Activated CD4-positive, alpha-beta T cell treated with anti-CD3 and anti-CD28 coated beads, Interleukin-2, amount 50 U/mL, for 48 hours (primary cell): ENCODE measurements around the gene TLN1.
A peak's percentile ranks its signal among the peaks of the same experiment; 100 is the strongest.

Source experiments
- DNase-seq, 2 experiments: peaks; one replicate each; pipeline ENCODE4 v3.0.0-alpha.2; 2020

The TLN1 gene

DNA sequence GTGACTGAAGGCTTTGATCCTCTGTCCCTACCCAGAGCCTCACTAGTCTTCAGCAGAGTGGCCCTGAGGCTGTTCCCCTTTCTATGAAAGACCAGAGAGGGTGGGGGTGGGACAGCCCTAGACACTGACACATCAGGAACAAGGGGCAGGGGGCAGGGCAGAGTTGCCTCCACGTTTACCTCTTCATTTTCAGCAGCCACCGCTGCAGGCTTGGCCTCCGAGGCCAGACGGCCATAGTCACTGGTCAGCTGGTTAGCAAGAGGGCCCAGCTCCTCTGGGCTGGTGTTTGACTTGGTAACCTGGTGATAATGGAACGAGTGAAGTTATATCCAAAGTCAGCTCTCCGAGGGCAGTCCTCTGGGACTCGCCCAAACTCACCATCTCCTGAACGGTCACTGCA, 26.6 kb downstream of the TLN1 start:
- no peak for DNase-seq

DNA sequence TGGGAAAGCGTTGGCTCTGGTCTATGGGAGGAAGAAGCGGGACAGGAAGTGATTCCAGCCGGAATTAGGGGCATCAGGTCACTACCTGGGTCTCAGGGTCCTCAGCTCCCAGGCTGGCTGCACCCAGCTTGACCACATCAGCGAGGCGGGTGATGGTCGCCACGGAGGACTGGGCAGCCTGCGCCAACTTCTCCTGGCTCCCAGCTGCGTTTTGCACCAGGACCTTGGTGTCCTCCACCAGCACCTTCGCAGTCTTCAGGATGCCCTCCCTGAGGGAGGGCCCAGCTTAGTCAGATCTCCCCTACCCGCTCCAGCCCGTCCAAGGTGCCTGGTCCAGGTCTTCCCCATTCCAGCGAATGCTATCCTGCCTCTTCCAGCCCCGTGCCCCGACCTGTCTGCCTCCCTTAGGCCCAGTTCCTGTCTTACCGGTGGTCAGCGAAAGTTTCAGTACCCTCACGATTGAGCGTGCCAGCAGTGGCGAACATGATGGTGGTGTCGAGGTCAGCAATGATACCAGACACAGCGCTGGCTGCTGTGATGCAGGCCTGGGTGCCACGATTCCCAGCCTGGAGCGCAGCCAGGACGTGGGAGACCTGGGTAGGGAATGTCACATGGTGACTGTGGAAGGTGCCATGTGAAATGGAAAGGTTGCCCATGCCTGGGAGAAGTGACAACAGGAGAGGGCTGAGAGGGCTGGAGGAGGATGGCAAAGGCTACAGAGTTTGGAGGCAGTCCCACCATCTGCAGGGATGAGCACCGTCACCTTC, 27.9 kb downstream of the TLN1 start:
- no peak for DNase-seq

DNA sequence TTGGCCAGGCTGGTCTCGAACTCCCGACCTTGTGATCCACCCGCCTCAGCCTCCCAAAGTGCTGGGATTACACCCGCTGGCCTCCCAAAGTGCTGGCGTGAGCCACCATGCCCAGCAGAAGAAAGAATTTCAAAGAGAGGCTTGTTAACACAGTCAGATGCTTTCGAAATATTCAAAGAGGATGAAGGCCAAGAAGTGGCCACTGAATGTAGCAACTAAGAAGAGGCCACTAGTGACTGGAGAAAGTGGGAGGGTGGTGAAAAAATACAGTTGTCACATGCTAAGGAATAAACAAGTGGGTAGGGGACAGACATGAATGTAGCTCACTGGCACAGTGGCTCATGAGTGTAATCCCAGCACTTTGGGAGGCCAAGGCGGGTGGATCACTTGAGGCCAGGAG, 29.3 kb downstream of the TLN1 start:
- DNase-seq = no peak

DNA sequence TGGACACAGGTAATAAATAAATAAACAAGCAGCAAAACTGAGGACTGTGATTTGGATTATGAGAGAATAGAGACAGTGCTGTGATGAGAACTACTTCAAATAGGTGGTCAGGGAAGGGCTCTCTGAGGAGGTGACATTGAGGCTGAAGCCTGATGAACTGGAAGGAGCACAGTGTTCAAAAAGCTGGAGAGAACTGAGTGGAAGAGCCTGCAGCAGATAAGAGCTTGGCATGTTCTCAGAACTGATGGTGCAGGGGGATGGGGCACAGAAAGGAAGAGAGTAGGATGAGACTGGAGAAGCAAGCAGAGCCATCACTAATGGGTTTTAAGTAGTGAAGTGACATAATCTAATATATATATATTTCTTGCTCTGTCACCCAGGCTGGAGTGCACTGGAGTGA, 31.1 kb downstream of the TLN1 start:
- no peak for DNase-seq

DNA sequence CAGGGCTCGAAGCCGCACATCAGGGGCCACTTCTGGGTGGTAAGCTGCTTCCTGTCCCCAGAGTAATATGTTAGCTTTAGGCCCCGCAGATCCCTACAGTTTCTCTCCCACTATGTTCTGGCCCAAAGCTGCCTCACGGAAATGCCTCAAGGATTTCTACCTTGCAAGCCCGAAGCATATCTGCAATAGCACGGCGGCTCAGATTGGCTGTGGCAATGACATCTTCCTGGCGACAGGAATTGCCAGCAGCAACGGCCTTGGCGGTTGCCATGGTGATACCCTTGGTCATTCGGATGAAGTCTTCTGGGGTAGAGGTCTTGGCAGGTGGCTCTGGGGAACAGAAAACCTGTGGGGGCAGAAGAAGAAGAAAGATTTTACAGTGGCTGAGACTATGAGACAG, 32.0 kb downstream of the TLN1 start:
- DNase-seq = no peak

DNA sequence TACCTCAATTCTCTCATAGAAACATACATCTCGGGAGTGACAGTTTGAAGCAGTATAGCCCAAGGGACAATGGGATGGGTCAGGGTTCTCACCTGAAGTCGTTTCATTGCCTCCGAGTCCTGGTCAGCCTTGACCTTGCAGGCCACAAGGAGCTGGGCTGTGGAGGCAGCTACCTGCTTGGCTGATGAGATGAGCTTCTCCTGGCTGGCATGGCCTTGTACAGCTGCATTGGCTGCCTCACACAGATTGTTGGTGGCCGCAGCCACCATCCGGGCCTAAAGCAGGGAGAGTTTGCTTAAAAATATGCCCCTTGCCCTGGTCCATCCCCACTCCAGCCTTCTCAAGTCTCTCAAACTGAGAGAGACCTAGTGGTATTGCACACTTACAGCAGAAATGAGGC, 33.8 kb downstream of the TLN1 start:
- DNase-seq = no peak

DNA sequence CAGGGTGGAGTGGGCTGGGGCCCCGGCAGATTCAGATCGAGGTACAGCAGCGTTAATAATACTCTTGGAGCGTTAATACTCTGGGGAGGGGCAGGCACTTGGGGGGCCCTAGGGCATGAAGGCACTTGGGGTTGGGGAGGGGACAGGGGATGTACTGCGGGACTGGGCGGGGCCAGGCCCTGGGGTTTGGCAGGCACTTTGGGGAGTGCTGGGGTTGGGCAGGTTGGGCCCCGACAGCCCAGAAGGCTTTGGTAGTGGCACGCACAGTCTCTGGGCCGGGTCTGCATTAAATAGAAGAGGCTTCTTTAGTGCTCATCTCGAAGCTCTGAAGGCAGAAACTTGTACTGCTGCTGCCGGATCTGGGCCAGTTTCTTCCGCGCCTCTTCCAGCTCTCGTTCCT, 34.5 kb downstream of the TLN1 start:
- no peak for DNase-seq

DNA sequence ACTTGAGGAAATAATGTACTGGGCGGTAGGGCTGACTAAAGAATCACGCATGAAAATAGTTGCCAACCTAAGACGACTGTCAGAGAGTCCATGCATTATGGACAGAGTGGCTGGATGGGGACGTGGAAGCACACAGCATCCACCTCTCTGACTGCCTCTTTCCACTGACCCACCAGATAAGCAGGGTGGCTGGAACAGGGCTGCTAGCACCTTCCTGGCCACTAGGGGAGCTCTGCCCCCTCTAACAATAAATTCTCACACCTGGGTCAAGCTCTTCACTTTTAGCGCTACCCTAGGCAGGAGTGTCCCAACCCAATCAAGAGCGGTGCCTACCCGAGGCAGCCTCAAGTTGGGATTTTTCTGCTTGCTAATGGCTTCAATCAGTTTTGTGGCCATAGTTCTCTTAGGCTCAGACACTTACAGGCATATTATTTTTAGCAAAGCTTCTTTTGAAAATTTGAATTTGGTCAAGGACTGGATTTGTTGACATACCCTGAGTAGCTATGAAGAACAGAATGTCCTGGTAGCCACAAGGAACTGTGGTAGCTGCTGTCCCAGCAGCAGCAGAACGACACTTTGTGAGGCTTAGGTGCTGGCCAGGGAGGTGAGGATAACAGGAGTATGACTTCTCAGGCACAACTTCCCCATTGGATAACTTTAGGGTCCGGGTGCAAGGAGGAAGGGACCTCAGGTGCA, 35.3 kb downstream of the TLN1 start:
- peak; percentile 56 to 68 for DNase-seq

DNA sequence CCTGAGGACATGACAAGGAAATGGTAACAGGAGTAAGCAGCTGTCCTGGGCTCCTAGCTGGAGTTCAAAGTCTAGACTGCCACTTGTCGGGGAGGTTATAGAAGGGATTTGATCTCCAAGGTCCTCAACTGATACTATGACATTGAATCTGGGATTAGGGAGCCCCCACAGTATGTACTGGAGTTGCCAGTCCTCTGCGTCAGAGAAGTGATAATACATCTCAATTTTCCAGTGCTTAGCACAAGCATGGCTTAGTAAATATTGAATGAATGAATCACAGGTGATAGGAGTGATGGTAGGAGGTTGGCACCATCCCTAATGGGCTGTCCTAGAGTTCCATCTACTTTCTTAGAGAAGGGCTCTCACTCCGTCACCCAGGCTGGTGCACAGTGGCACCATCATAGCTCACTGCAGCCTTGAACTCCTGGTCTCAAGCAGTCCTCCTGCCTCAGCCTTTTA, 36.0 kb downstream of the TLN1 start:
- DNase-seq = no peak

DNA sequence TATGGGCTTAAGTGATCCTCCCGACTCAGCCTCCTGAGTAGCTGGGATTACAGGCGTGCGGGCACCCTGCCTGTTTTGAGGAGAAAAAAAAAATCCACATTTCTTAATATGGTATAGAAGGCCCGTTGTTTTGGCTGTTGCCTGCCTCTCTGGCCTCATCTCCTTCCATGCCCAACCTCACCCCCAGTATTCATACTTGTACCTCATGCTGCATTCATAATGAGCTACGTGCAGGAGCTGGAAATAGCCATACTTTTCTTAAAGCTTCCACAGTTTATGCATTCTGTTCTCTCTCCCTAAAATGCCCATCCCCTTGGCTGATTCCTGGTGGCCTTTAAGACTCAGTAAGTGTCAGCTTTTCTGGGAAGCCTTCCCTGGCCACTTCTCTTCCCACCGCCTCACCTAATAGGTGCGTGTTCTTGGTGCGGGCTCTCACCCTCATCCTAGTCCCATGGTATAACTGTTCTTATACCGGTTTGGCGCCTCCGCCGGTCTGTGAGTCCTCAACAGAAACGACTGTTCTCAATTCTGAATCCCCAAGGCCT, 40.2 kb downstream of the TLN1 start:
- DNase-seq = no peak

DNA sequence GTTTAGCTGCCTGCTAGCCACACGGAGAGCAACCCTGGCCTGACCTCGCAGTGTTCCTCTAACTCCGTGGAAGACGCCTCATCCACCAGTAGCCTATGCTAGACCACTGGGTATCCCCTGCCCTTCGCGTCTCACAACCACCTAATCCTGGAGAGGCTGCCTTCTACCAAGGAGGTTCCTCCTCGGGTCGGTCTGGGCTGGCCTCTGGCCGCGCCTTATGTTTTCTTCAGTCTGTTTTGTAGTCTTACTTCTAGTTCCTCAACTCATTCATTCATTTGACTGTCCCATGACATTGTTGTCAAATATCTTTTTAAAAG, 40.7 kb downstream of the TLN1 start:
- no peak for DNase-seq

DNA sequence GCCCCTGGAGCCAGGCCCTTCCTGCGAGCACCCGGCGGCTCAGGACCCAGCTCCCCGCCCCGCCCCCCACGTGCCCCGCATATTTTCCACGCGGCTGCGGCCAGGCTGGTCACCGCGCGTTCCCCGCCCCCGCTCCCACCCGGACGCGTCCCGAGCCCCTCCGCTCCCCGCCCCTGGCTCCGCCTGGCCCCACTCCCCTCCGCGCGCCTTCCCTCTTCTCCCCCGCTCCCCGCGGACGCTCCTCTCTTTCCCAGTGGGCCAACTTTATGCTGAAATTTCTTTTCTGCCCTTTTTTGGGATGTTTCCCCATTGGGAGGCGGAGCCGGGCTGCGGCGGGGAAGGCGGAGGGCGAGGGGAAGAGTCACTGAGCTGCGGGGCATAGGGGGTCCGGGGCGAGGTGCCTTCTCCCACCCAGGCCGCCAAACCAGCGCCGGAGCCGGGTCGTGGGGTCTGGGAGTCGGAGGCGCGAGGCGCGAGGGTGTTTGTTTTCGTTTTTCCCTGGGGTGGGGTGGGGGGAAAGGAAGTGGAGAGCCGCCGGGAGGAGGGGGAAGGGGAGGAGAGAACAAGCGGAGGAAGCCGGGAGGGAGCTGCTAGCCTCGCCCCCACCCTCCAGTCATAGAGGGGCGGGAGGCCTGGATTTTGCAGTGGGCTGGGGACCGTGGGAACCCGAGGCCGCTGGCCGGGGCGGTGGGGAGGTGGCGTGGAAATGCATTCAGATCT, 41.2 kb downstream of the TLN1 start:
- DNase-seq = peak; percentile 50 to 52

DNA sequence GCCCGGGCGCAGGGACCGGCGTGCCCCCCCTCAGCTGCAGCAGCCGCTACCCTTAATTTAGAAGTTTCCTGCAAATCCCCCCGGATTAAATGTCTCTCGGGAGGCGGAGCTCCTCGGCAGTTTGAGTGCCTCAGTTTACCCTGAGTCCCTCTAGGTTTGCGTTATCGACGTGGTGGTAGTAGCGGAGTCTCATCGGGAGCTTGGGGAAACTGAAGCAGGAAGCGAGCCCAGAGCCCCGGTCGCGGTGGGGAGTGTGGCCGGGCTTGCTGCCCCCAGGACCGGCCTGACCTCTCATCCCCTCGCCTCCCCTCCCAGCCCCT, 41.7 kb downstream of the TLN1 start:
- no peak for DNase-seq

DNA sequence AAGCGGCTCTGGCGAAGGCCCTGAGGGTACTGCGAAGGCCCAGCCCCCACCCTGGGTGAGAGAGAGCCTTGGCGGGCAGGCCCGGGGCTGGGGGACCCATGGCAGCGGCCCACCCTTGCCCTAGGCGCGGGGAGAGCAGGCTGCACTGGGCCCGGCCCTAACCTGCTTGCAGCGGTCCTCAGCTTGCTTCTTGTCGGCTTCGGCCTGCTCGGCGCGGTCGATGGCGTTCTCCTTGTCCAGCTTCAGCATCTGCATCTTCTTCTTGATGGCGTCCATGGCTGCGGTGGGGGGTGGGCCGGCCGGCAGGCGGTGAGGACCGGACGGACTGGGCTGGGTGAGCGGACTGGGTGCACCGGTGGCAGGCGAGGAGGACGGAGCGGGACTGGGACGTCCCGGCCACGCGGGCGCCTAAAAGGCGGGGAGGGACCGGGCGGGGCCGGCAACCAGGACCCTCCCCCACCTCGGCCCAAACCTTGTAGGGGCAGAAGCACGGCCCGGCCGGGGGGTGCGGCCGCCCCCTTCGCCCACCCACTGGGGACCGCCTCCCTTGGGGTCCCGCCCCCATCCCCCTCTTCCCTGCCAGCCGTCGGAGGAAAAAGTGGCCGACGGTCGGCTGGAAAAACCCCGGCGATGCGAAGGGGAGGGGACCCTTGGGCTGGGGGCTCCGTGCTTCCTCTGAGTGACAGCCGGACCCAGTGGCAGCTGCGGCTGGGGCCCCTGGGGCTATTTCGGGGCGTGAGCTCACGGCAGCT, 42.3 kb downstream of the TLN1 start, which contains the start of gene TPM2:
TSS of gene TPM2 (minus strand) at position 384 of the 752 bp plus-strand sequence. CDS start at position 276, 108 bp downstream.
- DNase-seq = no peak

DNA sequence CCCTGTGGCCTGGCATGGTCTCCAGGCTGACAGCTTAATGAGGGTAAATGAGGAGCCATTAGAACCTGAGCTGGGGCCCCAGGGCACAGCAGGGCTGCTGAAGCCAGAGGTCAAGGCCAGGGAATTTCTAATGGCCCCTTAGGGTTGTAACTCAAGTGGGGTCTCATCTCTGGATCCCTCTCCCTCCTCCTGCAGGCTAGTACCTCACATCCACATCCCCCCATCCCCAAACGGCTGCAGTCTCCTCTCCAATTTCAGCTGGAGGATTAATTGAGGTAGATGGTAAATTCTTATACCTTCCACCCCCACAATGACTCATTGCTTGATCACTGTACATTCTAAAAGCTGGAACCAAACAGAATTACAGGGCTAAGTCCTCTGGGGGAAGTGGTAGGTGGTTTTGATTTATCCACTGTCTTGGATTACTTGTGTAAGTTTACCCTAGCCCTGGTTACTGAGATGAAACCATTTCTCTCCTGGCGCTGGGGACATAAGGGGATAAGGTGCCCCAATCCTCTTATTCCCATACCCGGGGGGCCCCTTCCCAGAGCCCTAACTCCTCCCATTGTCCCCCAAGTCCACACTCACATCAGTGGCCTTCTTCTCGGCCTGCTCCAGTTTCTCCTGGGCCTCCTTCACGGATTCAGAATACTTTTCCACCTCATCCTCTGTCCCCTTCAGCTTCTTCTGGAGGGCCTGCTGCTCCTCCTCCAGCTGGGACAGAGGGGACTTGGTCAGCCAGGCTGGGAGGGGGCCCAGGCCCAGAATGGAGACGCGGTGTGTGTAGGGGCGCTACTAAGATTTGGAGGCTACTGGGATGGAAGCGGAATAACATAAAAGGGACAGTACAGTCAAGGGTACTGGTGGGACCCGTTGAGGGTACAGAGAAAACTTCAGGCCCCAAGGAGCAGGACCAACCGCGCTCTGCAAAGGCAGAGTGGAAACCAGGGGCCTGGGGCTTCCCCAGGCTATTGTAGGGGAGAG, 43.1 kb downstream of the TLN1 start:
- peak in 1 of 2 experiments; percentile 16 for DNase-seq

DNA sequence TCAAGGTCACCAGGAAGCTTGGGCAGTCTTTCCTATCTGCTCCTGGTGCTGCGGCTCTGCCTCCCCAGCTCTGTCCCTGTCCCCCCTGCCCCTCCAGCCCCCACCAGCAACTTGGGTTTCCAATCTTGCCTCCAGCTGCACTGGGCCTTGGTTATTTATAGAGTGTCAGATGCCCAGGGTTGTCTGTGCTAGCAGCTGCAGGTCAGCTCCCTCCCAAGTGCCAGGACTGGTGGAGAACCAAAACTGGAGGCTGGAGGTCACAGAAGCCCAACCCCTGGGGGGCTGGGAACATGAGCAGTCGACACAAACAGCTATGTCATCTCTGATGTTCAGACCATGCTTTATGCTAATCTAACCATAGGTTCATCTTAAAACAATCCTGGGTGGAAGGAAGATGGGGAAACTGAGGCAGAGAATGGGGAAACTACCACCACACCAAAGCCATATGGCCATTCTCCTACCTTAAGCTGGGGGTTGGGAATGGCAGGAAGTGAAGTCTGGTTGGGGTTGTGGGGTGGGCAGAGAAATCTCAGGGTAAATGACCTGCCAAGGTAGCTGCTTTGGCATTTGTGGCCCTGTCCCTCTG, 43.9 kb downstream of the TLN1 start:
- no peak for DNase-seq

DNA sequence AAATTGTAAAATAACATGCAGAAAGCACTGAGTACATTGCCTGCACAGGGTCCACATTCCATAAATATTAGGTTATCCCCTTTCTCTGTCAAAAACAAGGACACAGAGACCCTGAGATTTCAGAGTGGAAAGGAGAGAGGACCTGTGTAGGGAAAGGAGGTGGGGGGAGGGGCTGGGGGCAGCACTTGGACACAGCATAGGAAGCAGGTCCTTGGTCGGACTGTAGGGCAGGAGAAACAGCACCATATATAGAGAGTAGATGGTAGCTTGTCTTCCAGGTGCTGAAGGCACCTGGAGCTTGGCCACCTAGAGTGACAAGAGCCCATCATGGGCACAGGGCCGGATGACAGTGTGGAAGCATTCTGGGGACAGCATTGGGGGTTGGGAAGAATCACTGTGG, 44.7 kb downstream of the TLN1 start:
- no peak for DNase-seq

DNA sequence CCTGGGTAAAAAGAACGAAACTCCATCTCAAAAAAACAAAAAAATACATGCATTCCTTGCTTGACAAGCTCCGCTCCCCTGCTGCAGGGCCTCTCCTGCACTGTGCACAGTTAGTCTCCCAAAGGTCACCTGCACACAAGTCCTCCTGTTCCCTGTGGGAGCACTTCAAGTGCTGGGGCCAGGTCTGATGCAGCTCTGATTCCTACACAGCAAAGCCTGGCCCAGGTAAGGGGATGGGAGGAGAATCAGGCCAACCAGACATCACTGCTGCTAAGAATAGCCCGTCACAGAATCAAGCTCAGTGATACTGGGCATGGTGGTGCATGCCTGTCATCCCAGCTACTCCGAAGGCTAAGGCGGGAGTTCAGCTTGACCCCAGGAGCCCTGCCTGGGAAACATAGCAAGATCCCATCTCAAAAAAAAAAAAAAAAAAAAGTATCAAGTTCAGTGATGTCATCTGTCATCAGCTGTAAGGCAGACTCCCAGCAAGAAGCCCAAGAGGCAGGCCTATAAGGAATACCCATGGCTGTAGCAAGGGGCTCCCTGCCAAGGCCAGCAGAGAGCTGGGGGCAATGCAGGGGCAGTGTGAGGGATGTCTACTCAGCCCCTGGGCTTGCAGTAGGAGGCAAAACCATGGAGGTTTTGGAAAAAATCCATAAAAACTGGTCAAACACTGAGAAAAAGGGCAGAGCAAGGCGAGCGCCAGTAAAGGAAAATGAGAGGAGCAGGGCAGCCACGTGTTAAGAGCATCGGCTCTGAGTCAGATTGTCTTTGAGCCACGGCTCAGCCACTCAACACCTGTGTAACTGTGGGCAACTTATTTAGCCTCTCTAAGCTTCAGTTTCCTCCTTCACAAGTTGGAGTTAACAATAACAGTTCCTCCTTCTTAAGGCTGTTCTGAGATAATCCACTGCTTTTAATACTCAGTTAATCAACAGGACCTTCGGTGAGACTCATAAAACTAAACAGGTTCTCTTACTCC, 45.5 kb downstream of the TLN1 start:
- no peak for DNase-seq

DNA sequence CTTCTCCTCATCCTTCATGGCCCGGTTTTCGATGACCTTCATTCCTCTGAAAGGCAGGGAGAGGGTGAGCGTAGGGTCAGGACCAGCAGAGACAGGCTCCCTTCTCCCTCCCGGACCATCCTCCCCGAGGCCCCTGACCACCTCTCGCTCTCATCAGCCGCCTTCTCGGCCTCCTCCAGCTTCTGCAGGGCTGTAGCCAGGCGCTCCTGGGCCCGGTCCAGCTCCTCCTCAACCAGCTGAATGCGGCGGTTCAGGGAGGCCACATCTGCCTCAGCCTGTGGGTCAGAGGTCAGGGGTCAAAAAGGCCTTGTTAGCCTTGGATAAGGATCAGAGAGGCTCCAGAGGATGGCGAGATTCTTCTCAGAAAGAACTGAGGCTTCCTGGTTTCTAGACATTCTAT, 46.5 kb downstream of the TLN1 start:
- no peak for DNase-seq

DNA sequence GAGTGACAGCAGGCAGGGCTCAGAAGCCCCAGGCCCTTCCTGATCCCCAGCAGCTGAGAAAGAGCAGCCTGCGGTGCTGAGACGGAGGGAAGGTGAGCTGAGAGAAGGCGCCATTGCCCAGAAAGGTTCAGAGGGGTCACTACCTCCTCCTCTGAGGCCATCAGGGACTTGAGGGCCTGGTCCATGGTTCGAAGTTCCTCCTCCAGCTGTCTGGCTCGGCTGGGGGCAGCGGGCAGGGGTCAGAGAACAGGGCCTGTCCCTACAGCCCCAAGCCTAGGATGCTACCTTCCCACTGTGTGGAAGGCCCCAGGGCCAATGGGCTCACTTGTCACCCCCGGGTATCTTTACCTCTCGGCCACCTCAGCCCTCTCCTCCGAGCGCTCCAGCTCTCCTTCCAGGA, 47.1 kb downstream of the TLN1 start:
- no peak for DNase-seq
